H1 (cell line): Measurements from ENCODE around the gene HSPA5. TPM values are rescaled to one million over a fixed set of nuclear protein-coding genes. Genes with fewer than 3 reads are reported as not detected.

Experiments
- CTCF ChIA-PET: fragments of 300-600 bp; sonication (Branson Sonifier 250); formaldehyde crosslinking; loops from one replicate; lab custom pipeline; 2021; ENCODE audit not compliant: partially characterized antibody; lab: Charles Lee
- POLR2A ChIA-PET: fragments of 300-600 bp; sonication (Branson Sonifier 250); formaldehyde crosslinking; loops from one replicate; lab custom pipeline; 2021; ENCODE audit warnings: inconsistent platforms; ENCODE audit not compliant: partially characterized antibody; lab: Charles Lee
- DNase-seq, 2 experiments: peaks; one replicate each; pipeline versions ENCODE4 v3.0.0 to v3.0.0-alpha.2; 2010 to 2022; ENCODE audit warnings: low spot score in 2 of 2, low read depth in 1 of 2, mixed read lengths in 1 of 2
- FAIRE-seq: peaks from 2 replicates; lab custom pipeline; 2011; peaks lifted over from hg19 to GRCh38; lab: Jason Lieb, UNC
- H2AFZ ChIP-seq: 2 replicates; pipeline ENCODE4 v1.8.1; 2012; ENCODE audit warnings: low read length, inconsistent platforms
- H2AK5ac ChIP-seq: 2 replicates; pipeline ENCODE4 v1.6.1; 2013; ENCODE audit warnings: low read depth, low read length
- H2BK120ac ChIP-seq: replicated peaks from 2 replicates; pipeline ENCODE3; 2013; ENCODE audit warnings: low read depth, low read length, inconsistent platforms
- H2BK12ac ChIP-seq: 2 replicates; pipeline ENCODE4 v1.6.1; 2013; ENCODE audit warnings: low read depth, low read length
- H2BK15ac ChIP-seq: 2 replicates; pipeline ENCODE4 v1.6.1; 2013; ENCODE audit warnings: low read length
- H2BK20ac ChIP-seq: 2 replicates; pipeline ENCODE4 v1.6.1; 2013; ENCODE audit warnings: low read length
- H2BK5ac ChIP-seq: 2 replicates; pipeline ENCODE4 v1.6.1; 2013; ENCODE audit warnings: low read depth, low read length
- H3K14ac ChIP-seq: 2 replicates; pipeline ENCODE4 v1.6.1; 2013; ENCODE audit warnings: inconsistent platforms; ENCODE audit not compliant: insufficient read length
- H3K18ac ChIP-seq: 2 replicates; pipeline ENCODE4 v1.6.1; 2013; ENCODE audit warnings: low read length; ENCODE audit errors: extremely low read depth
- H3K23ac ChIP-seq: 2 replicates; pipeline ENCODE4 v1.6.1; 2013; ENCODE audit warnings: inconsistent platforms; ENCODE audit not compliant: insufficient read length
- H3K23me2 ChIP-seq: 2 replicates; pipeline ENCODE4 v1.6.1; 2013; ENCODE audit warnings: low read depth, low read length
- H3K27ac ChIP-seq: 2 replicates; pipeline ENCODE4 v1.6.1; 2011; ENCODE audit warnings: low read depth, low read length, inconsistent platforms
- H3K27me3 ChIP-seq, 4 experiments: replicated peaks in 1 of 4; 1 replicate in 1 of 4; 2 replicates in 3 of 4; pipeline versions ENCODE4 v1.6.1 to v1.8.1; 2011 to 2013; ENCODE audit warnings: low read length in 3 of 4, mild to moderate bottlenecking in 3 of 4, inconsistent platforms in 2 of 4, mixed read lengths in 2 of 4, moderate library complexity in 1 of 4; ENCODE audit not compliant: control insufficient read depth in 3 of 4, insufficient read depth in 3 of 4; ENCODE audit errors: extremely low read depth in 1 of 4
- H3K36me3 ChIP-seq, 4 experiments: 2 replicates each; pipeline versions ENCODE4 v1.6.1 to v1.8.1; 2011 to 2013; ENCODE audit warnings: mild to moderate bottlenecking in 4 of 4, low read length in 3 of 4, moderate library complexity in 2 of 4, control low read depth in 1 of 4, inconsistent platforms in 1 of 4; ENCODE audit not compliant: insufficient read depth in 4 of 4, control insufficient read depth in 2 of 4
- H3K4ac ChIP-seq: replicated peaks from 2 replicates; pipeline ENCODE3; 2013; ENCODE audit warnings: low read length, low read depth, mixed read lengths, inconsistent platforms; ENCODE audit not compliant: insufficient read length
- H3K4me1 ChIP-seq, 4 experiments: replicated peaks in 1 of 4; 1 replicate in 1 of 4; 2 replicates in 3 of 4; pipeline versions ENCODE4 v1.6.1 to v1.8.1; 2011 to 2013; ENCODE audit warnings: low read length in 3 of 4, inconsistent platforms in 2 of 4, mixed read lengths in 1 of 4; ENCODE audit not compliant: insufficient read depth in 4 of 4, control insufficient read depth in 3 of 4
- H3K4me2 ChIP-seq, 2 experiments: 2 replicates each; pipeline versions ENCODE4 v1.6.1 to v1.8.1; 2011 to 2013; ENCODE audit warnings: low read depth in 2 of 2, low read length in 2 of 2, control low read depth in 1 of 2, inconsistent platforms in 1 of 2, mild to moderate bottlenecking in 1 of 2; ENCODE audit not compliant: insufficient read depth in 1 of 2
- H3K4me3 ChIP-seq, 4 experiments: fragments of 200-600, 300-600 bp in 1 of 4; sonication (generic), shearing (Covaris generic), sonication (Bioruptor Twin) in 1 of 4; 2 replicates each; pipeline versions ENCODE4 v1.5.1 to v1.8.1; 2011 to 2016; ENCODE audit warnings: low read length in 4 of 4, low read depth in 3 of 4, control low read depth in 2 of 4, inconsistent platforms in 2 of 4, mild to moderate bottlenecking in 2 of 4, mixed read lengths in 1 of 4, moderate library complexity in 1 of 4; ENCODE audit not compliant: insufficient read depth in 2 of 4; ENCODE audit errors: extremely low read depth in 1 of 4
- H3K56ac ChIP-seq: replicated peaks from 2 replicates; pipeline ENCODE3; 2013; ENCODE audit warnings: low read depth, mild to moderate bottlenecking, mixed read lengths, low read length, inconsistent platforms; ENCODE audit not compliant: insufficient read length
- H3K79me1 ChIP-seq: 2 replicates; pipeline ENCODE4 v1.6.1; 2013; ENCODE audit warnings: low read depth, low read length, control low read depth
- H3K79me2 ChIP-seq, 2 experiments: 2 replicates each; pipeline versions ENCODE4 v1.6.1 to v1.8.1; 2012 to 2013; ENCODE audit warnings: low read length in 2 of 2, mild to moderate bottlenecking in 2 of 2, inconsistent platforms in 1 of 2; ENCODE audit not compliant: insufficient read depth in 2 of 2, control insufficient read depth in 1 of 2
- H3K9ac ChIP-seq, 4 experiments: replicated peaks in 1 of 4; 1 replicate in 1 of 4; 2 replicates in 3 of 4; pipeline versions ENCODE4 v1.6.1 to v1.8.1; 2011 to 2013; ENCODE audit warnings: low read depth in 3 of 4, low read length in 3 of 4, control low read depth in 2 of 4, mild to moderate bottlenecking in 2 of 4, moderate library complexity in 2 of 4, inconsistent platforms in 1 of 4; ENCODE audit errors: extremely low read depth in 1 of 4
- H3K9me3 ChIP-seq, 2 experiments: 2 replicates each; pipeline versions ENCODE4 v1.6.1 to v1.8.1; 2012 to 2013; ENCODE audit warnings: mild to moderate bottlenecking in 2 of 2, moderate library complexity in 2 of 2, control low read depth in 1 of 2, inconsistent platforms in 1 of 2, low read depth in 1 of 2, low read length in 1 of 2, mixed read lengths in 1 of 2; ENCODE audit not compliant: insufficient read depth in 2 of 2
- H4K20me1 ChIP-seq, 2 experiments: replicated peaks in 1 of 2; 2 replicates each; pipeline versions ENCODE3 to v1.8.1; 2011 to 2013; ENCODE audit warnings: inconsistent platforms in 2 of 2, low read length in 2 of 2, mild to moderate bottlenecking in 1 of 2; ENCODE audit not compliant: insufficient read depth in 2 of 2, control insufficient read depth in 1 of 2
- H4K5ac ChIP-seq: 2 replicates; pipeline ENCODE4 v1.6.1; 2013; ENCODE audit warnings: low read length, low read depth, mixed read lengths, inconsistent platforms; ENCODE audit not compliant: insufficient read length
- H4K8ac ChIP-seq: 2 replicates; pipeline ENCODE4 v1.8.0; 2013; ENCODE audit warnings: mild to moderate bottlenecking, moderate library complexity, low read length, inconsistent platforms; ENCODE audit not compliant: insufficient read depth; ENCODE audit errors: extremely low read depth
- H4K91ac ChIP-seq: replicated peaks from 2 replicates; pipeline ENCODE3; 2013; ENCODE audit warnings: low read length, mixed read lengths, inconsistent platforms; ENCODE audit not compliant: insufficient read length
- CEBPB ChIP-seq: IDR thresholded peaks from 2 replicates; pipeline ENCODE4 v1.6.1; 2012; ENCODE audit warnings: low read depth, low read length
- CHD2 ChIP-seq: IDR thresholded peaks from 2 replicates; pipeline ENCODE4 v1.6.1; 2012; ENCODE audit warnings: low read length, improper control_type of control experiment
- EGR1 ChIP-seq: IDR thresholded peaks from 2 replicates; pipeline ENCODE4 v1.6.1; 2011; ENCODE audit warnings: low read depth, low read length, borderline replicate concordance
- EP300 ChIP-seq, 2 experiments: IDR thresholded peaks; 1 replicate in 1 of 2; 2 replicates in 1 of 2; pipeline ENCODE4 v1.6.1; 2011 to 2012; ENCODE audit warnings: low read depth in 2 of 2, low read length in 2 of 2, mild to moderate bottlenecking in 2 of 2, borderline replicate concordance in 1 of 2, inconsistent platforms in 1 of 2, moderate library complexity in 1 of 2
- FOSL1 ChIP-seq: IDR thresholded peaks from 2 replicates; pipeline ENCODE4 v1.6.1; 2011; ENCODE audit warnings: mild to moderate bottlenecking, low read depth, low read length, moderate library complexity; ENCODE audit not compliant: insufficient read depth
- HDAC6 ChIP-seq: IDR thresholded peaks from one replicate; pipeline ENCODE4 v1.7.1; 2012; ENCODE audit warnings: low read depth, mild to moderate bottlenecking, inconsistent platforms, low read length, moderate library complexity
- JUND ChIP-seq: IDR thresholded peaks from 2 replicates; pipeline ENCODE4 v1.6.1; 2011; ENCODE audit warnings: mild to moderate bottlenecking, improper control_type of control experiment, low read length
- POLR2AphosphoS5 ChIP-seq: IDR thresholded peaks from 2 replicates; pipeline ENCODE4 v1.6.1; 2011; ENCODE audit warnings: low read depth, low read length
- SIX5 ChIP-seq: IDR thresholded peaks from 2 replicates; pipeline ENCODE4 v1.6.1; 2011; ENCODE audit warnings: mild to moderate bottlenecking, low read depth, low read length
- SP2 ChIP-seq: IDR thresholded peaks from 2 replicates; pipeline ENCODE4 v1.6.1; 2012; ENCODE audit warnings: mild to moderate bottlenecking, low read length, inconsistent platforms
- YY1 ChIP-seq: IDR thresholded peaks from 2 replicates; pipeline ENCODE4 v1.6.1; 2011; ENCODE audit warnings: low read depth, mild to moderate bottlenecking, low read length
- ZNF274 ChIP-seq: IDR thresholded peaks from 2 replicates; pipeline ENCODE4 v1.7.0; 2012; ENCODE audit warnings: low read length, borderline replicate concordance; ENCODE audit errors: extremely low read depth
- polyA plus RNA-seq, 7 experiments: library from polyadenylated mRNA; depleted of rRNA in 3 of 7; stranded (reverse) in 5 of 7; unstranded in 2 of 7; fragments of >200 nt in 5 of 7; fragments of 200-250 nt in 2 of 7; gene quantifications; 1 replicate in 5 of 7; 2 replicates in 1 of 7; 4 replicates in 1 of 7; pipeline versions ENCODE4 v1.2.1 to v1.2.3, GENCODE V29; 2011 to 2013; ENCODE audit warnings: missing spikeins in 2 of 7, mixed read lengths in 2 of 7
- total RNA-seq: library from RNA; stranded (reverse); fragmentation: NEBNext Ultra II Directional; extraction: Animal tissue kit (Norgen Biotek cat#: 25700); gene quantifications from 2 replicates; pipeline ENCODE4 v1.2.1, GENCODE V29; 2021
- TF ChIP-seq, protein P1 (sequence below), 3 experiments: IDR thresholded peaks; 1 replicate in 2 of 3; 2 replicates in 1 of 3; pipeline versions ENCODE4 v1.5.1 to v1.6.1; 2011; ENCODE audit warnings: low read length in 3 of 3, mild to moderate bottlenecking in 3 of 3, inconsistent platforms in 2 of 3, low read depth in 1 of 3, moderate library complexity in 1 of 3; ENCODE audit not compliant: insufficient read depth in 1 of 3; ENCODE audit errors: control extremely low read depth in 1 of 3

The HSPA5 gene
- total and polyA plus RNA-seq, 2 of the 8 experiments (the other 6 are each of a cell fraction or from before 2014, with no cell fraction given): 91.3 to 352 TPM

DNA sequence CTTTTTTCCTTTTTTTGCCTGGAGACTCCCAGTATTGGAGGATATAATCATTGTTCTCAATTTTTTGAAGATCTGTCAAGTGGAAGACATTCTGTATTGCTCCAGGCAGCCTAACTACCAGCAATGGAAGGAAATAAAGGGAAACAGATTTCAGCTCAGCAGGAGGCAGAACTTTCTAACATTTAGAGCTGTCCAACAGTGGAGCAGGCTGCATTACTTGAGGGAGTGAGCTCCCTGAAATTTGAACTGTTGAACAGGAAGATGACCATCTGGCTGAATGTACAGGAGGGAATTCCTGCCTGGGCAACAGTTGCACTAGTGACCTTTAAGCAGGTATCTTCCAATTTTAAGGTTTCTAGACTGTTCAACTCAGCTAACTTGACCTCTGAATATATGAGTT is 19.4 kb upstream of the HSPA5 start:
- Histone ChIP-seq H3K9ac (no peak overlapping the region), H2AK5ac (no peak overlapping the region), H2AFZ (no peak overlapping the region), H3K27ac (no peak overlapping the region), H3K18ac (no peak overlapping the region), H4K91ac (no peak overlapping the region), H3K56ac (no peak overlapping the region), H4K5ac (no peak overlapping the region), H3K4ac (no peak overlapping the region), H3K23me2 (peaks cover 3% of the 10 kb centered on the region), H3K4me2 (no peak overlapping the region; a peak in 1 of 4 replicates), H4K8ac (no peak overlapping the region), H4K20me1 (no peaks in the 10 kb centered on the region), H2BK120ac (no peak overlapping the region), H3K14ac (no peak overlapping the region), H3K4me3 (no peak overlapping the region), H3K4me1 (peaks cover 0 to 2% (median 0%) of the 10 kb centered on the region in 4 experiments; a peak in 1 of 7 replicates), H3K36me3 (0 out of 8 replicates have a peak, but pooled peaks cover 0 to 4% (median 0%) of the 10 kb centered on the region in 4 experiments), H2BK20ac (no peak overlapping the region), H3K23ac (no peak overlapping the region), H3K9me3 (no peaks in the 10 kb centered on the region), H3K79me2 (peaks cover 0 to 29% of the 10 kb centered on the region in 2 experiments; a peak in 2 of 4 replicates), H3K79me1 (peaks cover 4% of the 10 kb centered on the region; the same call in 1 of the 2 replicates), H3K27me3 (no peaks in the 10 kb centered on the region), H2BK12ac (no peak overlapping the region; the same call in 1 of the 2 replicates), H2BK15ac (no peak overlapping the region), H2BK5ac (no peak overlapping the region)
- POLR2A ChIA-PET: interaction anchor here (0.7 to 2.4 kb wide), 3 partner anchors 16 to 60 kb away, joined by 3 to 15 read pairs (median 3); partner anchors contain the start of gene HSPA5
- CTCF ChIA-PET: interaction anchor here (0.6 to 1.8 kb wide), 5 partner anchors 33 to 420 kb away, joined by 3 to 9 read pairs (median 4); partner anchors contain the start of gene WDR38
- DNase-seq (no peak), FAIRE-seq (no peak)
- no peak for TF ChIP-seq SP2
- TF ChIP-seq FOSL1: no peak
- no peak for TF ChIP-seq CHD2
- no peak for TF ChIP-seq ZNF274
- no peak for TF ChIP-seq HDAC6
- no peak for TF ChIP-seq POLR2AphosphoS5
- TF ChIP-seq YY1: no peak
- TF ChIP-seq, protein P1, sequence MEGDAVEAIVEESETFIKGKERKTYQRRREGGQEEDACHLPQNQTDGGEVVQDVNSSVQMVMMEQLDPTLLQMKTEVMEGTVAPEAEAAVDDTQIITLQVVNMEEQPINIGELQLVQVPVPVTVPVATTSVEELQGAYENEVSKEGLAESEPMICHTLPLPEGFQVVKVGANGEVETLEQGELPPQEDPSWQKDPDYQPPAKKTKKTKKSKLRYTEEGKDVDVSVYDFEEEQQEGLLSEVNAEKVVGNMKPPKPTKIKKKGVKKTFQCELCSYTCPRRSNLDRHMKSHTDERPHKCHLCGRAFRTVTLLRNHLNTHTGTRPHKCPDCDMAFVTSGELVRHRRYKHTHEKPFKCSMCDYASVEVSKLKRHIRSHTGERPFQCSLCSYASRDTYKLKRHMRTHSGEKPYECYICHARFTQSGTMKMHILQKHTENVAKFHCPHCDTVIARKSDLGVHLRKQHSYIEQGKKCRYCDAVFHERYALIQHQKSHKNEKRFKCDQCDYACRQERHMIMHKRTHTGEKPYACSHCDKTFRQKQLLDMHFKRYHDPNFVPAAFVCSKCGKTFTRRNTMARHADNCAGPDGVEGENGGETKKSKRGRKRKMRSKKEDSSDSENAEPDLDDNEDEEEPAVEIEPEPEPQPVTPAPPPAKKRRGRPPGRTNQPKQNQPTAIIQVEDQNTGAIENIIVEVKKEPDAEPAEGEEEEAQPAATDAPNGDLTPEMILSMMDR (IDR thresholded peaks at IDR 0.05; ENCODE audit: control extremely low read depth in 1 of 3, insufficient read depth in 1 of 3, low read depth in 1 of 3, low read length in 3 of 3): no peak
- TF ChIP-seq CEBPB: no peak
- no peak for TF ChIP-seq SIX5
- TF ChIP-seq JUND: no peak
- no peak for TF ChIP-seq EP300 (IDR thresholded peaks at IDR 0.05; ENCODE audit: borderline replicate concordance in 1 of 2, low read depth in 2 of 2, low read length in 2 of 2)
- TF ChIP-seq EGR1: no peak
